SK-N-SH (cell line): Measurements from ENCODE around the gene SESTD1. TPM values are rescaled to one million over a fixed set of nuclear protein-coding genes. Genes with fewer than 3 reads are reported as not detected.

Experiments
- CTCF ChIA-PET: fragments of 300-600, 350-600 bp; formaldehyde crosslinking; extraction: SDS; loops from one replicate; lab custom pipeline; 2021; lab: Yijun Ruan, JAX
- POLR2A ChIA-PET: fragments of 350-600 bp; sonication (Branson Sonifier 250); formaldehyde crosslinking; extraction: SDS; loops from one replicate; lab custom pipeline; 2020; ENCODE audit warnings: antibody characterized with exemption, inconsistent platforms; lab: Yijun Ruan, JAX
- DNase-seq: peaks from one replicate; pipeline ENCODE4 v3.0.0; 2012
- H2AFZ ChIP-seq: fragments of 200-600 bp; sonication (generic); 2 replicates; pipeline ENCODE4 v1.8.1; 2016; ENCODE audit warnings: antibody characterized with exemption, mild to moderate bottlenecking, low read depth
- H3F3A ChIP-seq: fragments of 200-600 bp; sonication (generic); replicated peaks from 2 replicates; pipeline ENCODE3; 2016; ENCODE audit warnings: antibody characterized with exemption, mild to moderate bottlenecking; ENCODE audit not compliant: insufficient read depth
- H3K27ac ChIP-seq, 2 experiments: fragments of 200-500 bp in 1 of 2; fragments of 200-600 bp in 1 of 2; sonication (Bioruptor generic) in 1 of 2; sonication (generic), shearing (Covaris generic) in 1 of 2; 2 replicates each; pipeline versions ENCODE4 v1.5.1 to v1.6.1; 2014 to 2016; ENCODE audit warnings: low read depth in 2 of 2, inconsistent platforms in 1 of 2, low read length in 1 of 2, mild to moderate bottlenecking in 1 of 2, mixed read lengths in 1 of 2
- H3K27me3 ChIP-seq: fragments of 200-600 bp; sonication (generic), shearing (Covaris generic); 2 replicates; pipeline ENCODE4 v1.6.1; 2016; ENCODE audit warnings: mixed run types; ENCODE audit not compliant: insufficient read depth
- H3K36me3 ChIP-seq, 2 experiments: fragments of 200-500 bp in 1 of 2; fragments of 200-600 bp in 1 of 2; sonication (Bioruptor generic) in 1 of 2; sonication (generic) in 1 of 2; replicated peaks in 1 of 2; 2 replicates each; pipeline versions ENCODE3 to v1.5.1; 2014 to 2016; ENCODE audit warnings: low read length in 1 of 2, mild to moderate bottlenecking in 1 of 2; ENCODE audit not compliant: insufficient read depth in 2 of 2, control insufficient read depth in 1 of 2
- H3K4me1 ChIP-seq, 2 experiments: fragments of 200-500 bp in 1 of 2; fragments of 200-600 bp in 1 of 2; sonication (Bioruptor generic) in 1 of 2; sonication (generic), shearing (Covaris generic) in 1 of 2; 2 replicates each; pipeline versions ENCODE4 v1.5.1 to v1.6.1; 2014 to 2016; ENCODE audit warnings: low read depth in 1 of 2, low read length in 1 of 2, mixed run types in 1 of 2; ENCODE audit not compliant: insufficient read depth in 2 of 2, control insufficient read depth in 1 of 2
- H3K4me2 ChIP-seq: fragments of 200-600 bp; sonication (generic), shearing (Covaris generic); 2 replicates; pipeline ENCODE4 v1.6.1; 2017; ENCODE audit warnings: mixed run types
- H3K4me3 ChIP-seq, 2 experiments: fragments of 200-500 bp in 1 of 2; fragments of 200-600 bp in 1 of 2; sonication (Bioruptor generic) in 1 of 2; sonication (generic), shearing (Covaris generic) in 1 of 2; 2 replicates each; pipeline versions ENCODE4 v1.5.1 to v1.8.1; 2014 to 2016; ENCODE audit warnings: low read depth in 2 of 2, inconsistent platforms in 1 of 2, low read length in 1 of 2, mild to moderate bottlenecking in 1 of 2, mixed read lengths in 1 of 2, moderate library complexity in 1 of 2
- H3K79me2 ChIP-seq: fragments of 200-600 bp; sonication (generic); 2 replicates; pipeline ENCODE4 v1.8.1; 2017; ENCODE audit warnings: mild to moderate bottlenecking; ENCODE audit not compliant: insufficient read depth
- H3K9ac ChIP-seq: fragments of 200-600 bp; sonication (generic); 2 replicates; pipeline ENCODE4 v1.6.1; 2017; ENCODE audit warnings: mixed run types
- H3K9me2 ChIP-seq: fragments of 200-600 bp; sonication (generic); 2 replicates; pipeline ENCODE4 v1.6.1; 2017; ENCODE audit warnings: mixed run types
- H3K9me3 ChIP-seq: fragments of 200-600 bp; sonication (generic); 2 replicates; pipeline ENCODE4 v1.6.1; 2017; ENCODE audit warnings: mixed run types, mild to moderate bottlenecking, moderate library complexity
- H4K20me1 ChIP-seq: fragments of 200-600 bp; sonication (generic); 2 replicates; pipeline ENCODE4 v1.6.1; 2017; ENCODE audit warnings: mild to moderate bottlenecking, mixed run types; ENCODE audit not compliant: insufficient read depth
- JUND ChIP-seq: IDR thresholded peaks from 2 replicates; pipeline ENCODE4 v1.4.0; 2012
- MAX ChIP-seq: IDR thresholded peaks from 2 replicates; pipeline ENCODE4 v1.4.0; 2012; ENCODE audit warnings: low read depth
- NFIC ChIP-seq: IDR thresholded peaks from 2 replicates; pipeline ENCODE4 v1.4.0; 2012; ENCODE audit warnings: borderline replicate concordance
- POLR2AphosphoS5 ChIP-seq: IDR thresholded peaks from 2 replicates; pipeline ENCODE4 v1.6.1; 2012; ENCODE audit warnings: low read depth, low read length
- RAD21 ChIP-seq: IDR thresholded peaks from 2 replicates; pipeline ENCODE4 v1.6.1; 2012; ENCODE audit warnings: mild to moderate bottlenecking, low read length
- REST ChIP-seq: IDR thresholded peaks from 2 replicates; pipeline ENCODE4 v1.6.1; 2012; ENCODE audit warnings: mild to moderate bottlenecking, low read depth, low read length, moderate library complexity
- TEAD4 ChIP-seq: IDR thresholded peaks from 2 replicates; pipeline ENCODE4 v1.4.0; 2012; ENCODE audit warnings: mild to moderate bottlenecking, borderline replicate concordance; ENCODE audit not compliant: insufficient read depth
- USF2 ChIP-seq: fragments of 150-350 bp; IDR thresholded peaks from 2 replicates; pipeline ENCODE4 v1.6.1; 2017; ENCODE audit warnings: antibody characterized with exemption, low read length, low read depth, borderline replicate concordance
- YY1 ChIP-seq: IDR thresholded peaks from 2 replicates; pipeline ENCODE4 v1.4.0; 2012; ENCODE audit warnings: low read depth, mild to moderate bottlenecking
- ZBTB33 ChIP-seq: IDR thresholded peaks from 2 replicates; pipeline ENCODE4 v1.4.0; 2012; ENCODE audit warnings: low read depth, borderline replicate concordance
- WGBS: methylation state at CpG from one replicate; pipeline ENCODE4 v1.1.6; 2017; ENCODE audit warnings: low lambda C conversion rate; 5-methylcytosine and 5-hydroxymethylcytosine counted together
- polyA plus RNA-seq, 3 experiments: library from polyadenylated mRNA; depleted of rRNA; stranded (reverse); fragments of >200 nt; gene quantifications; 2 replicates each; pipeline ENCODE4 v1.2.3, GENCODE V29; 2012

SESTD1 gene
- polyA plus RNA-seq, 1 of the 3 experiments (the other 2 are of a cell fraction) = 4.6 TPM

- no peak for TF ChIP-seq REST
- no peak for TF ChIP-seq POLR2AphosphoS5
- no peak for TF ChIP-seq YY1
- no peak for TF ChIP-seq JUND
- no peak for TF ChIP-seq ZBTB33
Observed at GRCh38 chr2:179106342-179106675, 158.3 kb downstream of the SESTD1 start (continued).

GRCh38 chr2:179104736-179105135 lies 159.9 kb downstream of the SESTD1 start:
- DNase-seq = no peak
- H3K27me3 ChIP-seq = no peaks in the 10 kb centered on the region
- H3K79me2 ChIP-seq = no peaks in the 10 kb centered on the region
- peaks cover 4 to 18% of the 10 kb centered on the region in 2 experiments; a peak in 3 of 4 replicates for H3K4me1 ChIP-seq
- ChIA-PET CTCF (interaction anchor here (1.1 to 2.6 kb wide), 2 partner anchors 12 to 25 kb away, joined by 3 to 11 read pairs; no protein-coding TSS in a partner anchor), POLR2A (no interaction called here)
- no peaks in the 10 kb centered on the region for H3K9me3 ChIP-seq
- H2AFZ ChIP-seq = no peak overlapping the region
- H3K27ac ChIP-seq = peak overlapping the region in 1 of 2 experiments; percentile 37; a peak in 1 of 4 replicates
- 77% methylated on average over 2 of the region's 2 CpGs for whole genome bisulfite sequencing
- no peak overlapping the region for H3K4me2 ChIP-seq
- TF ChIP-seq USF2 (no peak), YY1 (peak; percentile 36; the same call in 1 of the 2 replicates)
- H3K9ac ChIP-seq = no peak overlapping the region
- peaks cover 15 to 25% of the 10 kb centered on the region in 2 experiments for H3K36me3 ChIP-seq
- H4K20me1 ChIP-seq = no peaks in the 10 kb centered on the region
- no peak overlapping the region for H3K4me3 ChIP-seq
- H3K9me2 ChIP-seq = no peaks in the 10 kb centered on the region
- H3F3A ChIP-seq = peaks cover 24% of the 10 kb centered on the region

GRCh38 chr2:179098080-179098689 lies 166.4 kb downstream of the SESTD1 start:
- no peak overlapping the region for H3K4me2 ChIP-seq
- no peaks in the 10 kb centered on the region for H4K20me1 ChIP-seq
- H3K27me3 ChIP-seq = no peaks in the 10 kb centered on the region
- no peak overlapping the region for H3K27ac ChIP-seq
- H2AFZ ChIP-seq = no peak overlapping the region
- DNase-seq = no peak
- H3K79me2 ChIP-seq = no peaks in the 10 kb centered on the region
- ChIA-PET CTCF (no interaction called here), POLR2A (no interaction called here)
- no peaks in the 10 kb centered on the region for H3F3A ChIP-seq
- 88% methylated on average over 4 of the region's 4 CpGs for WGBS
- H3K9me3 ChIP-seq = no peaks in the 10 kb centered on the region
- no peaks in the 10 kb centered on the region for H3K9me2 ChIP-seq
- no peak overlapping the region for H3K4me3 ChIP-seq
- H3K9ac ChIP-seq = no peak overlapping the region
- no peaks in the 10 kb centered on the region for H3K4me1 ChIP-seq
- peaks cover 1 to 2% of the 10 kb centered on the region in 2 experiments for H3K36me3 ChIP-seq
- TF ChIP-seq YY1 = no peak
- no peak for TF ChIP-seq REST
- TF ChIP-seq JUND = no peak
- no peak for TF ChIP-seq MAX
- TF ChIP-seq ZBTB33 = no peak
- no peak for TF ChIP-seq RAD21
- TF ChIP-seq TEAD4 = no peak
- TF ChIP-seq NFIC = no peak
